CD4-positive, CD25-positive, alpha-beta regulatory T cell (primary cell): Measurements from ENCODE around the gene CMIP. TPM values are rescaled to one million over a fixed set of nuclear protein-coding genes. Genes with fewer than 3 reads are reported as not detected.

Source experiments
- ATAC-seq, 2 donors: fragments of 150-1000 bp; cut with Tn5 transposase; one replicate each; pipeline ENCODE4 v1.10.0; 2021; ENCODE audit warnings: low read depth in 2 of 2, moderate number of reproducible peaks in 2 of 2, moderate library complexity in 1 of 2
- DNase-seq, 3 donors: peaks; one replicate each; pipeline versions ENCODE4 v3.0.0 to v3.0.0-alpha.2; 2012 to 2022; ENCODE audit warnings: mixed read lengths in 1 of 3
- H3K27ac ChIP-seq: one replicate; pipeline ENCODE4 v1.7.0; 2013; ENCODE audit warnings: mild to moderate bottlenecking, low read length; ENCODE audit not compliant: insufficient read depth, poor library complexity, severe bottlenecking
- H3K27me3 ChIP-seq: one replicate; pipeline ENCODE4 v1.7.0; 2013; ENCODE audit warnings: low read length; ENCODE audit not compliant: control insufficient read depth, insufficient read depth
- H3K36me3 ChIP-seq: one replicate; pipeline ENCODE4 v1.7.0; 2013; ENCODE audit warnings: mild to moderate bottlenecking, low read length, moderate library complexity; ENCODE audit not compliant: control insufficient read depth, insufficient read depth
- H3K4me1 ChIP-seq: 2 replicates; pipeline ENCODE4 v1.7.0; 2013; ENCODE audit warnings: mild to moderate bottlenecking, low read length; ENCODE audit not compliant: insufficient read depth, control insufficient read depth, poor library complexity, severe bottlenecking
- H3K4me3 ChIP-seq: one replicate; pipeline ENCODE4 v1.7.0; 2013; ENCODE audit warnings: low read depth, mild to moderate bottlenecking, low read length, moderate library complexity
- H3K9me3 ChIP-seq, 2 experiments: 1 replicate in 1 of 2; 2 replicates in 1 of 2; pipeline ENCODE4 v1.7.0; 2013; ENCODE audit warnings: low read length in 2 of 2, mild to moderate bottlenecking in 1 of 2, moderate library complexity in 1 of 2; ENCODE audit not compliant: control insufficient read depth in 2 of 2
- H3K27ac Mint-ChIP-seq, 3 donors: one replicate each; pipeline ENCODE4 v1.8.0; 2020 to 2022; ENCODE audit warnings: mild to moderate bottlenecking in 3 of 3, mixed read lengths in 3 of 3, moderate library complexity in 2 of 3
- H3K27me3 Mint-ChIP-seq: one replicate; pipeline ENCODE4 v1.8.0; 2022; ENCODE audit warnings: mild to moderate bottlenecking, mixed read lengths
- H3K36me3 Mint-ChIP-seq: one replicate; pipeline ENCODE4 v1.8.0; 2020; ENCODE audit warnings: mixed read lengths
- H3K4me1 Mint-ChIP-seq, 4 donors: one replicate each; pipeline ENCODE4 v1.8.0; 2020 to 2022; ENCODE audit warnings: mixed read lengths in 4 of 4, mild to moderate bottlenecking in 1 of 4
- H3K4me3 Mint-ChIP-seq, 4 donors: one replicate each; pipeline ENCODE4 v1.8.0; 2020 to 2022; ENCODE audit warnings: mild to moderate bottlenecking in 4 of 4, mixed read lengths in 4 of 4, moderate library complexity in 3 of 4
- H3K9me3 Mint-ChIP-seq, 7 donors: one replicate each; pipeline ENCODE4 v1.8.0; 2020 to 2022; ENCODE audit warnings: mixed read lengths in 7 of 7, mild to moderate bottlenecking in 3 of 7, moderate library complexity in 2 of 7
- polyA plus RNA-seq, 4 donors: library from polyadenylated mRNA; unstranded; fragments of 300-500 nt; fragmentation: Illumina TruSeq; gene quantifications; one replicate each; pipeline ENCODE4 v1.2.3, GENCODE V29; 2021
- total RNA-seq: library from RNA; stranded (reverse); gene quantifications from one replicate; pipeline ENCODE4 v1.2.3, GENCODE V29; 2022

Gene CMIP
- total and polyA plus RNA-seq, 5 donors from 2014 or later: 0.21 to 49.7 (median 0.94) TPM

DNA sequence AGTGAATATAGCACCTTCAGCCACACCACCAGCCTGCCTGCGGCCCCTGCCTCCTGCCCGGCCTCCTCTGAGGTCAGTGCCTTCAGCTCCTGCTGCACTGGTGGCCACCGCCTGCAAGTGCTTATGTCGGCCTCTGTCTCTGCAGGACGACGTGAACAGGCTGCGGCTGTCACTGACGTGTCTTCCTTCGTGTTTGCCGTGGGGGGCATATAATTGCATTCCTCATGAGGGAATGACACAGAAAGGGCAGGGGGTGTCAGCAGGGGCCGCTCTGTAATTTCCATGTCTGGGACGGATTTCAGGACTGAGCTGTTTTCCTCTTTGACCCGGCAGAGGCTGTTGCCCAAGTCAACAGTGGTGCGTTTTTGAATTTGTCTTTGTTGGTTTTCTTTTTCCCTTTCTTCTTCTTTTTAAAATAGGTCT is 28.5 kb downstream of the CMIP start:
- peaks cover 65% of the 10 kb centered on the region for H3K4me1 ChIP-seq
- no peaks in the 10 kb centered on the region for H3K27me3 ChIP-seq
- peaks cover 30 to 93% (median 63%) of the 10 kb centered on the region in 4 donors for H3K4me1 Mint-ChIP-seq
- H3K36me3 ChIP-seq: no peaks in the 10 kb centered on the region
- ATAC-seq (no peak), DNase-seq (no peak)
- H3K27ac Mint-ChIP-seq: peak overlapping the region; percentile 69 to 88 (median 85)
- H3K27ac ChIP-seq: no peak overlapping the region
- H3K9me3 ChIP-seq: no peaks in the 10 kb centered on the region
- H3K36me3 Mint-ChIP-seq: peaks cover 19% of the 10 kb centered on the region
- H3K27me3 Mint-ChIP-seq: no peaks in the 10 kb centered on the region
- H3K4me3 ChIP-seq: no peak overlapping the region
- no peaks in the 10 kb centered on the region for H3K9me3 Mint-ChIP-seq
- H3K4me3 Mint-ChIP-seq: peak overlapping the region in 1 of 4 donors; percentile 37

- no peaks in the 10 kb centered on the region for H3K9me3 ChIP-seq
- peaks cover 65% of the 10 kb centered on the region for H3K4me1 ChIP-seq
- H3K4me3 Mint-ChIP-seq: peak overlapping the region in 1 of 4 donors; percentile 37
- H3K36me3 ChIP-seq: no peaks in the 10 kb centered on the region
- no peak for DNase-seq
- H3K27me3 Mint-ChIP-seq: no peaks in the 10 kb centered on the region
- no peak overlapping the region for H3K27ac ChIP-seq
- H3K4me1 Mint-ChIP-seq: peaks cover 30 to 93% (median 61%) of the 10 kb centered on the region in 4 donors
- no peaks in the 10 kb centered on the region for H3K27me3 ChIP-seq
- no peak for ATAC-seq
- no peak overlapping the region for H3K4me3 ChIP-seq
- H3K9me3 Mint-ChIP-seq: no peaks in the 10 kb centered on the region
- peaks cover 19% of the 10 kb centered on the region for H3K36me3 Mint-ChIP-seq
- peak overlapping the region in 2 of 3 donors; percentile 69 to 85 for H3K27ac Mint-ChIP-seq
These were observed 28.9 kb downstream of the CMIP start for GRCh38 chr16:81473558-81473957.

- Mint-ChIP-seq H3K36me3 (peaks cover 19% of the 10 kb centered on the region), H3K9me3 (no peaks in the 10 kb centered on the region), H3K4me3 (peak overlapping the region in 1 of 4 donors; percentile 38), H3K27me3 (no peaks in the 10 kb centered on the region), H3K4me1 (peaks cover 31 to 93% (median 59%) of the 10 kb centered on the region in 4 donors), H3K27ac (no peak overlapping the region)
- H3K4me1 ChIP-seq: peaks cover 65% of the 10 kb centered on the region
- no peak overlapping the region for H3K4me3 ChIP-seq
- DNase-seq: no peak
- H3K27ac ChIP-seq: no peak overlapping the region
- no peaks in the 10 kb centered on the region for H3K36me3 ChIP-seq
- H3K27me3 ChIP-seq: no peaks in the 10 kb centered on the region
- no peaks in the 10 kb centered on the region for H3K9me3 ChIP-seq
- no peak for ATAC-seq
These were observed 29.7 kb downstream of the CMIP start for GRCh38 chr16:81473969-81474959.

DNA sequence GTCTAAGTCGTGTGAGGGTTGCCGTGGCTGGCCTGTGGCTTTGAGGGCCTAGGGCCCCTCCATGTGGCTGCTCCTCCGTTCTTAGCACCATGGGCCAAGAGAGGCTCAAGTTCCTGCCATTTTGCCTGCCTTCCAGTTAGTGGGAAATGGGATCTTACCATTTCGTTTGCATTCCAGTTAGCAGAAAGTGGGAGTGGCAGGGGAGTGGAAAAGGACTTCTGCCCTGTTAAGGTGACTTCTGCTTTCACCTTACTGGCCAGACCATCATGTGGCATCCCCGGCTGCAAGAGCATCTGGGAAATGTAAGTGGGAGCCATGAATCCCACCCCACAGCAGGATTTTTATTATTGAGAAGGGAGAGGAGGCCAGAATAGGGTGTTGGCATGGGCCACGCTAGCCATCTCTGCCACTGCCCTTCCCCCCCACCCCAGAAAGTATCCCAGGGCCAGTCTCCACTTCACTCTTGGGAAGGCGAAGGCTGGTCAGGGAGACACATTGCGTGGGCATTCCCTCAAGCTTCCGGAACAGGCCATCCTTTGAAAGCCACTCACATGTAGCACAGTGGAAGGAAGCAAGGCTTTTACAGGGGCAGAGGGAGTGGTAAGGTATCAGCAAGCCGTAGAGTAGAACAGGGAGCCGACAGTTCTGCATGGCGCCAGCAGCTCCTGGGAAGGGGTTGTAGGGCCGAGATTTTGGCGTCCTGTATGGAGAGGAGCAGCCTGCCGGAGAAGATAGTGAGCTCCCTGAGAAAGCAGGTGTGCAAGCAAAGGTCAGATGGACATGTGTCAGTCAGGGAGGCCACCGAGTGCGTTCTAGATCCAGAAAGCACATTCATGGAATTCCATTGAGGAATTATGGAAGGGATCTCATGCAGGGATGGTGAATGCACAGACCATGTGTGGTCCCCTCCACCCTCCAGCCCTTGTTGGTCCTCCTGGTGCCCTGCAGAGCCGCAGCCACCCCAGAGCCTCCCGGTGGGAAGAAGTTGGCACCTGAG is 33.4 kb downstream of the CMIP start:
- no peak overlapping the region for H3K27ac ChIP-seq
- Mint-ChIP-seq H3K27ac (peak overlapping the region in 2 of 3 donors; percentile 63 to 65), H3K4me3 (peak overlapping the region in 3 of 4 donors; percentile 16 to 75 (median 58)), H3K36me3 (peaks cover 12% of the 10 kb centered on the region), H3K9me3 (peaks cover 0 to 1% (median 0%) of the 10 kb centered on the region in 7 donors), H3K27me3 (no peaks in the 10 kb centered on the region), H3K4me1 (peaks cover 25 to 86% (median 52%) of the 10 kb centered on the region in 4 donors)
- H3K36me3 ChIP-seq: no peaks in the 10 kb centered on the region
- no peaks in the 10 kb centered on the region for H3K27me3 ChIP-seq
- no peak overlapping the region for H3K4me3 ChIP-seq
- H3K4me1 ChIP-seq: peaks cover 43% of the 10 kb centered on the region
- DNase-seq: no peak
- ATAC-seq: no peak
- no peaks in the 10 kb centered on the region for H3K9me3 ChIP-seq

GRCh38 chr16:81478876-81479511 is 34.4 kb downstream of the CMIP start:
- peaks cover 15% of the 10 kb centered on the region for H3K36me3 Mint-ChIP-seq
- DNase-seq (peak in 1 of 3 donors; percentile 30), ATAC-seq (peak in 1 of 2 donors; percentile 46)
- Histone ChIP-seq H3K4me3 (no peak overlapping the region), H3K27me3 (no peaks in the 10 kb centered on the region), H3K27ac (no peak overlapping the region), H3K36me3 (no peaks in the 10 kb centered on the region), H3K9me3 (no peaks in the 10 kb centered on the region), H3K4me1 (peaks cover 43% of the 10 kb centered on the region)
- H3K27me3 Mint-ChIP-seq: no peaks in the 10 kb centered on the region
- H3K4me1 Mint-ChIP-seq: peaks cover 25 to 85% (median 47%) of the 10 kb centered on the region in 4 donors
- peaks cover 0 to 1% (median 0%) of the 10 kb centered on the region in 7 donors for H3K9me3 Mint-ChIP-seq
- peak overlapping the region; percentile 58 to 85 (median 78) for H3K27ac Mint-ChIP-seq
- H3K4me3 Mint-ChIP-seq: peak overlapping the region; percentile 42 to 79 (median 60)

GRCh38 chr16:81480606-81481206 is 36.1 kb downstream of the CMIP start:
- H3K36me3 Mint-ChIP-seq: peaks cover 19% of the 10 kb centered on the region

More at GRCh38 chr16:81480606-81481206, 36.1 kb downstream of the CMIP start:
- peaks cover 20 to 84% (median 43%) of the 10 kb centered on the region in 4 donors for H3K4me1 Mint-ChIP-seq
- Histone ChIP-seq H3K36me3 (no peaks in the 10 kb centered on the region), H3K4me3 (no peak overlapping the region), H3K4me1 (peaks cover 40% of the 10 kb centered on the region), H3K9me3 (no peaks in the 10 kb centered on the region), H3K27me3 (no peaks in the 10 kb centered on the region), H3K27ac (no peak overlapping the region)
- no peaks in the 10 kb centered on the region for H3K27me3 Mint-ChIP-seq
- H3K4me3 Mint-ChIP-seq: no peak overlapping the region
- H3K27ac Mint-ChIP-seq: peak overlapping the region; percentile 47 to 67 (median 63)
- peaks cover 0 to 1% (median 0%) of the 10 kb centered on the region in 7 donors for H3K9me3 Mint-ChIP-seq
- ATAC-seq (no peak), DNase-seq (no peak)
